ENCODE measurements around the gene CREB5.

Gene CREB5

DNA sequence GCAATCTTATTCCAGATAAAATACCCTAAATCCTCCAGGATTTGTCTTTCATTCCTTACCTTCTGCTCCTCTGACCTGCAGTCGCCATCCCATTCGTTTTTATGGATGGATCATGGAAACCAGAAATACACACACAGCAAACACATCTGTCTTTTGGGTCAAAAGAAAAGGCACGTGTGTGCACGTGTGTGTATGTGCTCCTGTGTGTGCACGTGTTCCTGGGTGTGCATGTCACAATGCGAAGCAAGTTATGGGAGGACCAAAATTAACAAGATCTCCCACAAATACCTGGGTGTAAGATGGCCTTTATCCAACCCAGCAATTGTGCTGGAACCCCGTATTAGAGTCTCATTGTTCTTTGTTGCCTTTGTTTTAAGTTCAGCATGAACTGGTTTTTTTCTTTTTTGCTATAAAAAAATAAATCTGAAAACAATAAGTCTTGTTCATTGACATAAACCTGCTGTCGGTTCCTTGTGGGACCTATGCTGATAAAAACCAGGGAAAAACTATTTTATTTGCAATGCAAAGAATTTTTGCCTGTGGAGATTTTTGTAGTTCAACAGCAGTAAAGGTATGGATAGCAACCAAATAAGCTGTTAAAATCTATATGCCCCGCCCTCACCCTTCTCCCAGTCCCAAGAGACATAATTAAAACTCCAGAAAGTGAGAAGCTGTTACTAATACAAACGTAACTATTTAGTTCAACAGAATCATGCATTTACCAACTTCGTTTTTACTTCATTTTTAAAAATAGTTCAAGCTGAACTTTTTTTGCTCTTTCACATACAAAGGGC lies 229.6 kb downstream of the CREB5 start:
- no peak for DNase-seq

DNA sequence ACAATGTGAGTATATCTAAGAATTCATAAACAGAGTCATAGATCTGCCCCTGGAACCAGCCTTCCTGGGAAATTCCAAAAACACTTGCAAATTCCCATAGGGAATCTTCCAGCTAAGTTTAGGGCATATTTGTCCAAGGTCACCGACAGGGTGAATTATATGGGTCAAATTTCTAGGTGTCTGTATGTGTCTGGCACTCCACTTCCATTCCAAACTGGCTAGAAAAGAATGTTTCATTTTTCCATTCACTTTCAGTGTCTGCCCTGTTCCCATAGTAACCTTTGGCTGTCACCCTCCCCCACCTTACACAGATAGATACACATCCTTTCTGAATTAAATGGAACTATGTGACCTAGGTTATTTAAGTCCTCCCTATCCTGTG lies 230.9 kb downstream of the CREB5 start:
- DNase-seq: no peak

DNA sequence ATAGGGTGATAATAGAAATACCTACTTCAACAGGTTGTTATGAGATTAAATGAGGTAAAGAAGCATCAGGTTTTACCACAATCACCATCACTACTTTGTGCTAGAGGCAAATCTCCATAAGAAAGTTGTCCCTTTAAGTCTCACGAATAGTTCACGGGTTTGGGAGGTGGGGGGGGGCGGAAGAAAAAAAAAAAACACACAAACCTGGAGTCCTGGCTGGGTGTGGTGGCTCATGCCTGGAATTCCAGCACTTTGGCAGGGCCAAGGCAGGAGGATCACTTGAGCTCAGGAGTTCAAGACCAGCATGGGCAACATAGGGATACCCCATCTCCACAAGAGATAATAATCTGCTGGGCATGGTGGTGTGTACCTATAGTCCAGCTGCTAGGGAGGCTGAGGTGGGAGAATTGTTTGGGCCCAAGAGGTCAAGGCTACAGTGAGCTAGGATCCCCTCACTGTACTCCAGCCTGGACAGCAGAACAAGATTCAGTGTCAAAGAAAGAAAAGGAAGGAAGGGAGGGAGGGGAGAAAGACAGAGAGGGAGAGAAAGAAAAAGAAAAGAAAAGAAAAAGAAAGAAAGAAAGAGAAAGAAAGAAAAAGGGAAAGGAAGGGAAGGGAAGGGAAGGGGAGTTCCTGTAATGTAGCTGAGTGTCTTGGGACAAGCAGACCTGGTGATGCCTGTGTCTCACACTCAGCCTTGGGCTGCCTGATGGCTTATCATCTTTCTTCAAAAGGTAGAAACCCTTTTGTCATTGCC lies 231.4 kb downstream of the CREB5 start:
- DNase-seq: no peak

GRCh38 chr7:28645866-28646265 lies 233.5 kb downstream of the CREB5 start:
- no peak for DNase-seq

DNA sequence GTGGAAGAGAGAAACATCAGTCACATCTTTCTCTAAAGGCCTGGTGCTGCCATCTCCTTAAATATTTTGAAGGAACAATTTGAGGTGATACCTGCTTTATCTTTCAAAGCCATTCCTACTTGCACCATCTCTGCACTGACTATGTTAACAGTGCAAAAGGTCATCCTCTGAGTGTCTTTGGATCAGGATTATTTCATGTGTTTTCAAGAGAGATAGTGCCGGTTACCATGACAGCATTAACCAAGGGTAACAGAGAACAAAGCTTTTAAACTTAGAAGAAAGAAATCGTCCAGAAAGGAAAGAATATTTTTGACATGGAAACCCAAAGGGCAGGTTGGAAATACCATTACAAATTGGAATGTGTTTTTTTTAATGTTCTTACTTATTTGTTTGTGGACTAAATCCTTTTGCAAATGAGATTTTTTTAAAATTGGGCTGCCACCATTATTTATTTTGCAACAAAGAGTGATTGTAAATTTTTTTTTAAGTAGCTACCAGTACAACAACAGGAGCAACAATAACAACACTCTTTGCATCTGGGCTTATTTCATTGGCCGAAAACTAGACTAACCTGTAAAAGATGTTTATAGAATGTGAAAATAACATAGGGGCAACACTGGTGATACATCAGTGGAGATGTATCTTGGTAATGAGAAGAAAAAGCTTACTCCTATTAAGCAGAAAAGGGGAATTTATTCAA lies 234.2 kb downstream of the CREB5 start:
- DNase-seq: no peak

DNA sequence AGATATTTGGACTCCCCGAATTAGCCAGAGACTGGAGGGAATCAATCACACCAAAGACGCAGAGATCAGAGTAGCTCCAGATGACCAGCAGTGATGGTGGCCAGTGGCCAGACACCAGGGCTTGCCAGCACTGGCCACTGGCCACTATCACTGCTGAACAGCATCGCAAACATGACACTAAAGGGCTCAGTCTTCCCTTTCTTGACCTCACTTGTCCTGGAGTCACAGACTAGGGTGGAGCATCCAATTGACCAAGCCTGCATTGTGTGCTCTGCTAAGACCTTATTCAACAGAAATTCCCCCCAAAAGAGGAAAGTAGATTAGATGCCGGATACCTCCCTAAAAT lies 234.7 kb downstream of the CREB5 start:
- DNase-seq: peak in 35 of 56 donors; percentile 4 to 60 (median 37)

- DNase-seq: no peak
Observed at GRCh38 chr7:28649189-28649588, 236.9 kb downstream of the CREB5 start.

DNA sequence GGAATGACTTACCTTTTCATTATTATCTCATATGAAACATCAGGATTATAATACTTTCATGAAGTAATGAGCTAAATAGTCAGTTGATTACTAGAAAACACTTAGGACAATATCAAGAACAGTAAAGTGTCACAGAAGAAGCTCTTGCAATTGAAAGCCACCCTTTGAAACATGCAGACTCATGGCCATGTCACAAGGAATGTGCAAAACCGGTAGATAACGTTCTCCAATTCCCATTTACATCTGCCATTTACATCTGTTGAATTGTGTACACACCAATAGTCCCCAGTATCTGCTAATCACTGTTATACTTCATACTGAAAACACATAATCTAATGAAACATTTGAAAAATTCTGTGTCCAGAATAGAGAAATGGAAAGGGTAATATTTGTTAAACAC lies 237.5 kb downstream of the CREB5 start:
- no peak for DNase-seq

GRCh38 chr7:28654110-28654509 lies 241.8 kb downstream of the CREB5 start:
- peak in 11 of 56 donors; percentile 2 to 31 (median 8) for DNase-seq

- no peak for DNase-seq
Observed at GRCh38 chr7:28656529-28656928, 244.2 kb downstream of the CREB5 start.

GRCh38 chr7:28658381-28658780 lies 246.1 kb downstream of the CREB5 start:
- DNase-seq: peak in 10 of 56 donors; percentile 6 to 29 (median 12)

DNA sequence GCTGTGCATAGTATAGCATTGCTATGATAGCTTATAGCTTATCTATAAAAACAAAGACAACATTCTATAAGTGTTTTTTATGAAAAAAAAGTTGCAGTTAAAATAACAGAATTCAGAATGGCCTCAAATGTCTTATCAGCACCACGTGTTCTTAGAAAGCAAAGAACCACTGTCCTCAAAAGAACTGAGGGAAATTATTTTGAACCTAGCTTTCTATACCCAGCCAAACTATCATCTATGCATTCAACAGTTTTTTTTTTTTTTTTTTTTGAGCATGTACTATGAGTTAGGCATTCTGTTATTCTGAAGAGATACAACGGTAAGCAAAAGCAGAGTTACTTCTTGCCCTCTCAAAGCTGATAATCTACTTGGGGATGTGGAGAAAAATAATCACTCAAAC lies 247.8 kb downstream of the CREB5 start:
- no peak for DNase-seq

- DNase-seq: no peak
Observed at GRCh38 chr7:28661826-28662595, 249.7 kb downstream of the CREB5 start.

DNA sequence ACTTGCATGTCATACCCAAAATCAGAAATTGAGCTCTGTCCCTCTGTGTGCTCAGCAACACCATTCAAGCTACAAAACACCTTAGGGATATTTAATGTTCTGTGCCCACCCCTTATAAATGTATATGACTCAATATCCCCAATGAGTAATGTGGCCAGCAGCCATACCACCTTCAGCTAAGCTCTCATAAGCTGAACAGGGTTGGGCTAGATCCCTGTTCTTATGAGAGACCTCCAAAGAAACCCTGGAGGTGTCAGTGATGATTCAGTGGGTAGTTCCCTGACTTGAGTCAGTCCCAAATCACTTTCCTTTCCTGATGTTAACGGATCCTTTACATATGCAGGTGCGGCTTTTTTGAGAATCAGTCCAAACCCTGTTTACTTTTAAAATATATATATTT lies 253.8 kb downstream of the CREB5 start:
- no peak for DNase-seq

DNA sequence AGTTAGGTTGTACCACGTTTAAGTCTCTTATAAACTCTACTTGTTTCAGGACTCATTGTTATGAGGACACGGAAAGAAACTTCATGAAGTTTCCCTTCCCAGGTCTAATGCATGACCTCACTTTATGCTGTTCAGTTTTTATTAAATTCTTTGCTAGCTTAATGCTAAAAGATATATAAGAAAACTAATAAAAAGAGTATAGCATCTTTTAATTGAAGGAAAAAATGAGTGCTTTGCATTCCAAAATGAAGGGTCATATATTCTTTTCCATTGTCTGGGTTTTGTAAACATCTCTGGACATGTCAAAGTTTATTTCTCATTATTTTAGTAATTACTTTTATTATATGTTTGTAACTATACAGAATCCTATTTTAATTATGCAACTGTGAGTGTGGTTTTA lies 255.8 kb downstream of the CREB5 start:
- DNase-seq: no peak

DNA sequence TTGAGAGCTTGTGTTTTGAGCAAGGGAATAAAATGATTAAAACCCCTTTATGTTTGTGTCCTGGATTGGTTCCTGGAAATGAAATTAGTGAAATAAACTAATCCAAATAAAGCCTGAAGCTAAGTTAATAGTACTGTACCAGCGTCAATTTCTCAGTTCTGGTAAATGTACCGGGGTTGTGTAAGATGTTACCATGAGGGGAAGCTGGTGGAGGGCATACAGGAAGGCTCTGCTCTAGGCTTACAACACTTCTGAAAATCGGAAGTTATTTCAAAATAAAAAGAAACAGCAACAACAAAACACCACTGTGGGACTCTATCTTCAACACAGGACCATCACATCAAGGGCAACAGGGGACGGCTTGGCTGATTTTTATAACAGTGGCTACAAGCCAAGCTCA lies 257.0 kb downstream of the CREB5 start:
- no peak for DNase-seq

- no peak for DNase-seq
Observed at GRCh38 chr7:28671526-28671925, 259.2 kb downstream of the CREB5 start.

- no peak for DNase-seq
Observed at GRCh38 chr7:28672397-28672797, 260.1 kb downstream of the CREB5 start.

- no peak for DNase-seq
Observed at GRCh38 chr7:28674359-28674782, 262.1 kb downstream of the CREB5 start.

DNA sequence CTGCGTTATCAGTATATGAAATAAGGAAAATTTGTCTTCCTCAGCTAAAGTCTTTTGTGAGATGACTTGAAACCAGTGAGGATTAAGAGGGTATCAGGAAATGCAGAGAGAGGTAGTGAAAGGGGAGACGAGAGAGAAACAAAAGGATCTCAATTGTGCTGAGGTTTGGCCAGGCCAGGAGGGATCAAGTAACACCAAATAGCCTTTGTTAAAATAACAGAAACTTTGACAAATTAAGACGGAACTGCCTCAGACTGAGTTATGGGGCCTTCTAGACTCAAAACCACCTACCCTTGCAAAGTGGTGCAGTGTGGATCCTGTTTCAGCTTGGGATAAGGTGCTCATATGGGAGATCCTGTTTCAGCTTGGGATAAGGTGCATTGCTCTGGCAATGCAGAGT lies 263.1 kb downstream of the CREB5 start:
- DNase-seq: no peak

DNA sequence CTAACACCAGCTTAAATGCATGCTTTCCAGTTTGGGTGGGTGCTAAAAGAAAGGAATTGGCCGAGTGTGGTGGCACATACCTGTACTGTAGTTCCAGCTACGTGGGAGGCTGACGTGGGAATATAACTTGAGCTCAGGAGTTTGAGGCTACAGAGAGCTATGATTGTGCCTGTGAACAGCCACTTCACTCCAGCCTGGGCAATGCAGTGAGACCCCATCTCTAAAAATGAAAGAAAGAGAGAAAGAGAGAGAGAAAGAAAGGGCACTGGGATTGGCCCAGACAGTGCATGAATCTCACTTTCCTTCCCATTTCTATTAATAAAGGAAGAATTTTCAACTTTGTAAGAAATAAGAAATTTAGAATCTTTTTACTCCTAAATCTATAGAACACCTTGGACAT lies 265.4 kb downstream of the CREB5 start:
- DNase-seq: no peak
